Caco-2 (cell line): ENCODE data around the gene OR2T35. TPM values are rescaled to one million over a fixed set of nuclear protein-coding genes. Genes with fewer than 3 reads are reported as not detected.

Experiments used
- BruUV-seq: library from RNA; stranded (reverse); fragments of 400-500 nt; replicated peaks from 2 replicates; lab custom pipeline; 2021; lab: Mats Ljungman, UMichigan
- CTCF ChIA-PET: fragments of 300-600 bp; sonication (Branson Sonifier 250); formaldehyde crosslinking; loops from one replicate; lab custom pipeline; 2022; ENCODE audit warnings: antibody characterized with exemption; lab: Charles Lee
- POLR2A ChIA-PET: fragments of 300-600 bp; sonication (Branson Sonifier 250); formaldehyde crosslinking; loops from one replicate; lab custom pipeline; 2022; ENCODE audit warnings: antibody characterized with exemption; lab: Charles Lee
- DNase-seq, 2 experiments: peaks; one replicate each; pipeline versions ENCODE4 v3.0.0 to v3.0.0-alpha.2; 2020 to 2022
- H3K27me3 ChIP-seq: replicated peaks from 2 replicates; pipeline ENCODE4 v1.6.0; 2011; ENCODE audit warnings: low read length; ENCODE audit not compliant: control insufficient read depth, insufficient read depth
- H3K36me3 ChIP-seq: 2 replicates; pipeline ENCODE4 v1.5.1; 2011; ENCODE audit warnings: low read length; ENCODE audit not compliant: control insufficient read depth, insufficient read depth
- H3K4me1 ChIP-seq: fragments of 250-450 bp; sonication (Bioruptor Pico); 2 replicates; pipeline ENCODE4 v1.5.1; 2020; ENCODE audit warnings: mild to moderate bottlenecking
- H3K4me3 ChIP-seq: 2 replicates; pipeline ENCODE4 v1.5.1; 2011; ENCODE audit warnings: low read depth, mild to moderate bottlenecking, control low read depth, low read length
- H3K9me3 ChIP-seq: fragments of 250-450 bp; sonication (Bioruptor Pico); 2 replicates; pipeline ENCODE4 v1.5.1; 2020; ENCODE audit warnings: mild to moderate bottlenecking, moderate library complexity
- H3K27ac Mint-ChIP-seq: one replicate; pipeline ENCODE4 v1.8.0; 2022; ENCODE audit warnings: mixed read lengths; ENCODE audit not compliant: unreplicated experiment
- H3K27me3 Mint-ChIP-seq: one replicate; pipeline ENCODE4 v1.8.0; 2022; ENCODE audit warnings: mixed read lengths; ENCODE audit not compliant: insufficient read depth, unreplicated experiment
- H3K36me3 Mint-ChIP-seq: one replicate; pipeline ENCODE4 v1.8.0; 2022; ENCODE audit warnings: mild to moderate bottlenecking, mixed read lengths; ENCODE audit not compliant: insufficient read depth, unreplicated experiment
- H3K4me1 Mint-ChIP-seq: one replicate; pipeline ENCODE4 v1.8.0; 2022; ENCODE audit warnings: low read depth, mixed read lengths; ENCODE audit not compliant: unreplicated experiment
- H3K4me3 Mint-ChIP-seq: one replicate; pipeline ENCODE4 v1.8.0; 2022; ENCODE audit warnings: mild to moderate bottlenecking, moderate library complexity, mixed read lengths; ENCODE audit not compliant: unreplicated experiment
- H3K9me3 Mint-ChIP-seq: one replicate; pipeline ENCODE4 v1.8.0; 2022; ENCODE audit warnings: mixed read lengths; ENCODE audit not compliant: unreplicated experiment
- CTCF ChIP-seq, 2 experiments: fragments of 200-600 bp in 1 of 2; IDR thresholded peaks; 1 replicate in 1 of 2; 2 replicates in 1 of 2; pipeline versions ENCODE4 v1.5.1 to v1.8.0; 2011 to 2022; ENCODE audit warnings: antibody characterized with exemption in 1 of 2, control low read depth in 1 of 2, inconsistent platforms in 1 of 2, low read depth in 1 of 2, low read length in 1 of 2, mild to moderate bottlenecking in 1 of 2, moderate library complexity in 1 of 2; ENCODE audit not compliant: insufficient read depth in 1 of 2, severe bottlenecking in 1 of 2, unreplicated experiment in 1 of 2
- intact Hi-C: fragments of 100-400 bp; cut with micrococcal nuclease; formaldehyde crosslinking; loops from one replicate; pipeline ENCODE4 v1.10.0; 2022; ENCODE audit not compliant: unreplicated experiment
- total RNA-seq: library from RNA; stranded (reverse); gene quantifications from 2 replicates; pipeline ENCODE4 v1.2.3, GENCODE V29; 2022

Gene OR2T35
- total RNA-seq, 1 experiment from 2014 or later: not detected

DNA sequence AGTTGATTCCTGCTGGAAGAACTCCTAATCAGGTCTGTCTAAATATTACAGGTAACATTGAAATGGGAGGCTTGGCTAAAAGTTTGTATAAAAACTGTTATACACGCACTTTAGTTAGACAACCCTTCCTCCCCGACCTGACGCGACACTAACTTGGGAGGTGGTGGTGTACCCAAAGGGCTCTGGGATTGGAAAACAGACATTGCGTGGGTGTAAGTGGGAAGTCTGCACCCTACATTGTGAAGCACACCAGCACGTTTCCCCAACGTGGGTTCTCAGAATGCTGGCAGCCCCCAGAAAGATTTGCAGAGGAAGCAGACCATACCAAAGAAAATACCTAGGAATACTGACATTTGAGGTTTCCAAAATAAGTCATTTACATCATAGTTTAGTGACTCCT is 27.0 kb downstream of the OR2T35 start:
- no peak for DNase-seq
- intact Hi-C loops: loop anchor here (2.0 kb wide), 1 partner anchor 79 kb away; no protein-coding TSS in a partner anchor
- Histone ChIP-seq H3K27me3 (no peaks in the 10 kb centered on the region), H3K36me3 (no peaks in the 10 kb centered on the region), H3K9me3 (no peaks in the 10 kb centered on the region), H3K4me1 (no peaks in the 10 kb centered on the region), H3K4me3 (no peak overlapping the region)
- Mint-ChIP-seq H3K27ac (no peak overlapping the region), H3K4me3 (no peak overlapping the region), H3K27me3 (peaks cover 14% of the 10 kb centered on the region), H3K9me3 (no peaks in the 10 kb centered on the region), H3K4me1 (no peaks in the 10 kb centered on the region), H3K36me3 (no peaks in the 10 kb centered on the region)
- no TSS peak for BruUV-seq
- no peak for TF ChIP-seq CTCF (IDR thresholded peaks at IDR 0.05; ENCODE audit: insufficient read depth in 1 of 2, low read depth in 1 of 2, low read length in 1 of 2, severe bottlenecking in 1 of 2, unreplicated experiment in 1 of 2)
- POLR2A ChIA-PET: no interaction called here
- CTCF ChIA-PET: no interaction called here

GRCh38 chr1:248613742-248614141 is 31.3 kb downstream of the OR2T35 start:
- no peaks in the 10 kb centered on the region for H3K4me1 Mint-ChIP-seq
- Histone ChIP-seq H3K27me3 (no peaks in the 10 kb centered on the region), H3K36me3 (no peaks in the 10 kb centered on the region), H3K9me3 (no peaks in the 10 kb centered on the region), H3K4me1 (no peaks in the 10 kb centered on the region), H3K4me3 (no peak overlapping the region)
- no peak for TF ChIP-seq CTCF (IDR thresholded peaks at IDR 0.05; ENCODE audit: insufficient read depth in 1 of 2, low read depth in 1 of 2, low read length in 1 of 2, severe bottlenecking in 1 of 2, unreplicated experiment in 1 of 2)
- H3K4me3 Mint-ChIP-seq: no peak overlapping the region
- H3K27ac Mint-ChIP-seq: no peak overlapping the region
- peaks cover 7% of the 10 kb centered on the region for H3K27me3 Mint-ChIP-seq
- CTCF ChIA-PET: no interaction called here
- no peak for DNase-seq
- POLR2A ChIA-PET: no interaction called here
- BruUV-seq: no TSS peak
- no peaks in the 10 kb centered on the region for H3K9me3 Mint-ChIP-seq
- H3K36me3 Mint-ChIP-seq: no peaks in the 10 kb centered on the region
- intact Hi-C loops: no loop called here

DNA sequence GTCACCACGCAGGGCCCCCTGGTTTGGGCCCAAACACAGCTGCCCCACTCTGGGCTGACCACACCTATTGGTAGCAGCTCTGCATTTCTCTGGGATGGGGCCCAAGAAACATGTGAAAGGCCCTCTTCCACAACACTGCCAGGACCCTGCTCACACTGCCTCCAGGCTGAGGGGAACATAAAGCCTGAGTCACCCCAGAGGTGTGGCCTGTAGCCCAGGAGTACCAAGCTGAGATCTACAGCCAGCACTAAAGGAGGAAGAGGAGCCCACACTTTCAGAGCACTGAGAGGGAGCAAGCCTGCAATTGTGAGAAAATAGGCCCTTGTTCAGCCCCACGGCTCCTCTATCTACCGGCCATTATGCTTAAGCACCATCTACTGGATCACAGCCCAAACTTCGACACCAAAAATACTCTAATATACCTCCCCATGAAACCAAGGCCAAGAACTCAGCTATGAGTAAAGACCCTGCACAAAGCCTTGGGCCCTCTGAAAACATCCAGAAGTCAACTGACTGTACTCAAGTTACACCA is 33.1 kb downstream of the OR2T35 start:
- Histone ChIP-seq H3K9me3 (no peaks in the 10 kb centered on the region), H3K36me3 (no peaks in the 10 kb centered on the region), H3K4me1 (no peaks in the 10 kb centered on the region), H3K4me3 (no peak overlapping the region), H3K27me3 (no peaks in the 10 kb centered on the region)
- no peak for TF ChIP-seq CTCF (IDR thresholded peaks at IDR 0.05; ENCODE audit: insufficient read depth in 1 of 2, low read depth in 1 of 2, low read length in 1 of 2, severe bottlenecking in 1 of 2, unreplicated experiment in 1 of 2)
- Mint-ChIP-seq H3K27ac (no peak overlapping the region), H3K36me3 (no peaks in the 10 kb centered on the region), H3K4me1 (no peaks in the 10 kb centered on the region), H3K9me3 (no peaks in the 10 kb centered on the region), H3K4me3 (no peak overlapping the region), H3K27me3 (peaks cover 3% of the 10 kb centered on the region)
- no TSS peak for BruUV-seq
- DNase-seq: no peak
- ChIA-PET CTCF (no interaction called here), POLR2A (no interaction called here)
- intact Hi-C loops: no loop called here
